IMR-90 (cell line): ENCODE results near the gene MYH7B. TPM values are rescaled to one million over a fixed set of nuclear protein-coding genes. Genes with fewer than 3 reads are reported as not detected.

Source experiments
- ATAC-seq: fragments of 200-7000 bp; cut with Tn5 transposase; 2 replicates; pipeline ENCODE4 v1.9.1; 2020; ENCODE audit warnings: low read depth, mild to moderate bottlenecking, moderate library complexity
- BruUV-seq: library from RNA; stranded (reverse); fragments of 400-500 nt; replicated peaks from 2 replicates; lab custom pipeline; 2021; lab: Mats Ljungman, UMichigan
- CTCF ChIA-PET: fragments of 300-600 bp; formaldehyde crosslinking; extraction: SDS; loops from one replicate; lab custom pipeline; 2021; ENCODE audit warnings: antibody characterized with exemption; lab: Yijun Ruan, JAX
- POLR2A ChIA-PET: fragments of 300-600 bp; sonication (Branson Sonifier 250); formaldehyde crosslinking; loops from one replicate; lab custom pipeline; 2022; ENCODE audit warnings: antibody characterized with exemption; ENCODE audit not compliant: unreplicated experiment; lab: Charles Lee
- DNase-seq: peaks from one replicate; pipeline ENCODE4 v3.0.0; 2013
- H2AFZ ChIP-seq: replicated peaks from 2 replicates; pipeline ENCODE3; 2013; ENCODE audit warnings: low read length, mild to moderate bottlenecking; ENCODE audit not compliant: poor library complexity
- H2AK5ac ChIP-seq: 2 replicates; pipeline ENCODE4 v1.6.1; 2013; ENCODE audit warnings: low read depth, low read length, inconsistent platforms
- H2AK9ac ChIP-seq: replicated peaks from 2 replicates; pipeline ENCODE3; 2013; ENCODE audit warnings: mild to moderate bottlenecking, low read depth, low read length, moderate library complexity; ENCODE audit not compliant: poor library complexity
- H2BK120ac ChIP-seq: 2 replicates; pipeline ENCODE4 v1.6.1; 2013; ENCODE audit warnings: low read depth, low read length, inconsistent platforms
- H2BK15ac ChIP-seq: 3 replicates; pipeline ENCODE4 v1.6.1; 2013; ENCODE audit warnings: low read depth, low read length, inconsistent platforms
- H2BK20ac ChIP-seq: 2 replicates; pipeline ENCODE4 v1.6.1; 2013; ENCODE audit warnings: low read depth, mild to moderate bottlenecking, inconsistent platforms, low read length, moderate library complexity
- H2BK5ac ChIP-seq: 2 replicates; pipeline ENCODE4 v1.6.1; 2013; ENCODE audit warnings: mild to moderate bottlenecking, low read depth, low read length, inconsistent platforms; ENCODE audit not compliant: poor library complexity, severe bottlenecking
- H3K14ac ChIP-seq: replicated peaks from 2 replicates; pipeline ENCODE4 v1.6.1; 2013; ENCODE audit warnings: low read depth, low read length, inconsistent platforms
- H3K18ac ChIP-seq: 2 replicates; pipeline ENCODE4 v1.6.1; 2013; ENCODE audit warnings: low read depth, low read length, control low read depth
- H3K23ac ChIP-seq: 2 replicates; pipeline ENCODE4 v1.6.1; 2013; ENCODE audit warnings: low read depth, low read length, inconsistent platforms
- H3K27ac ChIP-seq: 2 replicates; pipeline ENCODE4 v1.5.1; 2013; ENCODE audit warnings: mild to moderate bottlenecking, control low read depth, low read length; ENCODE audit not compliant: insufficient read depth
- H3K27me3 ChIP-seq: 2 replicates; pipeline ENCODE4 v1.6.1; 2013; ENCODE audit warnings: low read length; ENCODE audit not compliant: control insufficient read depth, insufficient read depth
- H3K36me3 ChIP-seq: 2 replicates; pipeline ENCODE4 v1.6.1; 2013; ENCODE audit warnings: low read length, mixed read lengths; ENCODE audit not compliant: control insufficient read depth, insufficient read depth
- H3K4ac ChIP-seq: 2 replicates; pipeline ENCODE4 v1.6.1; 2013; ENCODE audit warnings: low read depth, low read length, inconsistent platforms
- H3K4me1 ChIP-seq: 2 replicates; pipeline ENCODE4 v1.6.1; 2013; ENCODE audit warnings: low read length, mixed read lengths; ENCODE audit not compliant: control insufficient read depth, insufficient read depth
- H3K4me2 ChIP-seq: 2 replicates; pipeline ENCODE4 v1.6.1; 2013; ENCODE audit warnings: low read depth, mild to moderate bottlenecking, control low read depth, low read length, moderate library complexity
- H3K4me3 ChIP-seq: 2 replicates; pipeline ENCODE4 v1.5.1; 2013; ENCODE audit warnings: low read depth, mild to moderate bottlenecking, control low read depth, low read length, moderate library complexity; ENCODE audit not compliant: insufficient read depth
- H3K56ac ChIP-seq: 2 replicates; pipeline ENCODE4 v1.6.1; 2013; ENCODE audit warnings: low read length, inconsistent platforms; ENCODE audit not compliant: insufficient read depth; ENCODE audit errors: extremely low read depth
- H3K79me1 ChIP-seq, 2 experiments: 2 replicates each; pipeline ENCODE4 v1.6.1; 2013; ENCODE audit warnings: low read length in 2 of 2, inconsistent platforms in 1 of 2, low read depth in 1 of 2
- H3K9ac ChIP-seq: 2 replicates; pipeline ENCODE4 v1.6.1; 2013; ENCODE audit warnings: low read depth, low read length, control low read depth
- H3K9me1 ChIP-seq: 2 replicates; pipeline ENCODE4 v1.6.1; 2013; ENCODE audit warnings: low read length, inconsistent platforms; ENCODE audit not compliant: insufficient read depth
- H3K9me3 ChIP-seq: 2 replicates; pipeline ENCODE4 v1.6.1; 2013; ENCODE audit warnings: low read length; ENCODE audit not compliant: control insufficient read depth, insufficient read depth
- H4K20me1 ChIP-seq: 2 replicates; pipeline ENCODE4 v1.6.1; 2013; ENCODE audit warnings: low read length, inconsistent platforms; ENCODE audit not compliant: insufficient read depth
- H4K5ac ChIP-seq: 2 replicates; pipeline ENCODE4 v1.6.1; 2013; ENCODE audit warnings: mild to moderate bottlenecking, low read depth, low read length, control low read depth
- H4K8ac ChIP-seq, 2 experiments: 2 replicates each; pipeline ENCODE4 v1.6.1; 2013; ENCODE audit warnings: low read depth in 2 of 2, low read length in 2 of 2, control low read depth in 1 of 2, inconsistent platforms in 1 of 2
- H4K91ac ChIP-seq: 2 replicates; pipeline ENCODE4 v1.6.1; 2013; ENCODE audit warnings: low read depth, low read length, inconsistent platforms; ENCODE audit not compliant: insufficient read depth
- BHLHE40 ChIP-seq: fragments of 150-350 bp; IDR thresholded peaks from 2 replicates; pipeline ENCODE4 v1.6.1; 2016; ENCODE audit warnings: mild to moderate bottlenecking, low read depth, low read length
- CEBPB ChIP-seq: IDR thresholded peaks from 2 replicates; pipeline ENCODE4 v1.6.1; 2012; ENCODE audit warnings: low read depth, low read length, improper control_type of control experiment
- CHD1 ChIP-seq: IDR thresholded peaks from 2 replicates; pipeline ENCODE4 v1.6.1; 2012; ENCODE audit warnings: low read depth, low read length, improper control_type of control experiment
- FOS ChIP-seq: fragments of 150-350 bp; IDR thresholded peaks from 2 replicates; pipeline ENCODE4 v1.6.1; 2016; ENCODE audit warnings: low read depth, low read length
- MAFK ChIP-seq: IDR thresholded peaks from 2 replicates; pipeline ENCODE4 v1.6.1; 2012; ENCODE audit warnings: low read depth, low read length, improper control_type of control experiment
- MAZ ChIP-seq: IDR thresholded peaks from 2 replicates; pipeline ENCODE4 v1.6.1; 2012; ENCODE audit warnings: low read depth, mild to moderate bottlenecking, low read length, improper control_type of control experiment, moderate library complexity, borderline replicate concordance
- MXI1 ChIP-seq: IDR thresholded peaks from 2 replicates; pipeline ENCODE4 v1.6.1; 2012; ENCODE audit warnings: low read depth, mild to moderate bottlenecking, low read length, moderate library complexity, borderline replicate concordance
- NFE2L2 ChIP-seq: fragments of 150-350 bp; IDR thresholded peaks from 2 replicates; pipeline ENCODE4 v1.6.1; 2016; ENCODE audit warnings: low read depth, mild to moderate bottlenecking, low read length
- POLR2A ChIP-seq: IDR thresholded peaks from 2 replicates; pipeline ENCODE4 v1.6.1; 2012; ENCODE audit warnings: mild to moderate bottlenecking, low read depth, low read length
- RAD21 ChIP-seq: IDR thresholded peaks from 2 replicates; pipeline ENCODE4 v1.6.1; 2012; ENCODE audit warnings: low read length, improper control_type of control experiment
- RCOR1 ChIP-seq: IDR thresholded peaks from 2 replicates; pipeline ENCODE4 v1.6.1; 2012; ENCODE audit warnings: mild to moderate bottlenecking, low read length, improper control_type of control experiment; ENCODE audit not compliant: insufficient replicate concordance
- RFX5 ChIP-seq: IDR thresholded peaks from 2 replicates; pipeline ENCODE4 v1.8.0; 2012; ENCODE audit warnings: low read depth, mild to moderate bottlenecking, low read length, moderate library complexity
- SMC3 ChIP-seq: fragments of 150-350 bp; IDR thresholded peaks from 2 replicates; pipeline ENCODE4 v1.6.1; 2016; ENCODE audit warnings: low read depth, mild to moderate bottlenecking, antibody characterized with exemption, low read length, moderate library complexity
- WGBS, 2 experiments: methylation state at CpG; one replicate each; pipeline versions ENCODE4 v1.1.5 to v1.1.7; 2013; ENCODE audit warnings: missing lambda C conversion rate in 2 of 2; ENCODE audit not compliant: insufficient read length in 1 of 2; ENCODE audit errors: extremely low coverage in 2 of 2; 5-methylcytosine and 5-hydroxymethylcytosine counted together
- dilution Hi-C: fragments of 300-500 bp; cut with HindIII; formaldehyde crosslinking; loops from one replicate; pipeline ENCODE4 v1.14.3; 2018; ENCODE audit warnings: low sequenced_read_pairs; ENCODE audit not compliant: unreplicated experiment
- in situ Hi-C: fragments of 300-500 bp; cut with MboI; formaldehyde crosslinking; loops from 3 replicates; pipeline ENCODE4 v1.14.3; 2019; ENCODE audit warnings: low sequenced_read_pairs, inconsistent platforms, mixed read lengths
- intact Hi-C: fragments of 100-400 bp; cut with micrococcal nuclease; formaldehyde crosslinking; loops from 2 replicates; pipeline ENCODE4 v1.10.0; 2022
- polyA plus RNA-seq, 3 experiments: library from polyadenylated mRNA; depleted of rRNA; stranded (reverse); fragments of >200 nt; gene quantifications; 2 replicates each; pipeline ENCODE4 v1.2.3, GENCODE V29; 2012; ENCODE audit warnings: low replicate concordance in 1 of 3
- total RNA-seq: library from RNA; depleted of rRNA; stranded (reverse); fragments of >200 nt; gene quantifications from 2 replicates; pipeline ENCODE4 v1.2.3, GENCODE V29; 2012
- TF ChIP-seq, protein P1 (sequence below): conservative IDR thresholded peaks from 2 replicates; pipeline ENCODE4 v1.5.1; 2012; ENCODE audit warnings: mild to moderate bottlenecking, low read depth, low read length, improper control_type of control experiment
- TF ChIP-seq, protein P2 (sequence below): fragments of 150-350 bp; IDR thresholded peaks from 2 replicates; pipeline ENCODE4 v1.6.1; 2016; ENCODE audit warnings: low read depth, mild to moderate bottlenecking, low read length, moderate library complexity, borderline replicate concordance
- TF ChIP-seq, protein P3 (sequence below): fragments of 150-350 bp; IDR thresholded peaks from 2 replicates; pipeline ENCODE4 v1.6.1; 2017; ENCODE audit warnings: mild to moderate bottlenecking, antibody characterized with exemption, low read length, low read depth

Gene MYH7B
- total and polyA plus RNA-seq, 2 of the 4 experiments (the other 2 are of a cell fraction), result 0.09 TPM; not detected in 1

DNA sequence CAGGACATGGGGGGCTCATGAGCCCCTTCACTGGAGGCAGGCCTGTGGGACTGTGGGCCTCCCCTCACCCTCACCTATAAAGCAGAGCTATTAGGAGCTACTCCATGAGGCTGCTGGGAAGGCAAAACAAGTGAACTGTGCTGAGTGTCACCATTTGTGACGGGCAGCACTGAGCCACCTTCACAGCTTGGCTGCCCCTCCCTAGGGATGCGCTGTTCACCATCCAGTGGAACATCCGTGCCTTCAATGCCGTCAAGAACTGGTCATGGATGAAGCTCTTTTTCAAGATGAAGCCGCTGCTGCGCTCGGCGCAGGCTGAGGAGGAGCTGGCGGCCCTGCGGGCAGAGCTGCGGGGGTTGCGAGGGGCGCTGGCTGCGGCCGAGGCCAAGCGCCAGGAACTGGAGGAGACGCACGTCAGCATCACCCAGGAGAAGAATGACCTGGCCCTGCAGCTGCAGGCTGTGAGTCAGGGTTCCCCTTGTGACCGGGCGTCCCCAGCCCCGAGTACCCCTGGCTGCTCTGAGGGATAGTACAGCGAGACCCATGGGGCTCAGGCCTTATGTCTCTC, 38.4 kb downstream of the MYH7B start:
- dilution Hi-C loops (no loop called here), intact Hi-C loops (no loop called here), in situ Hi-C loops (no loop called here)
- Histone ChIP-seq H3K56ac (no peak overlapping the region), H2BK15ac (no peak overlapping the region), H4K20me1 (peaks cover 23% of the 10 kb centered on the region), H2AFZ (no peak overlapping the region), H2AK9ac (no peak overlapping the region), H4K91ac (no peak overlapping the region), H3K23ac (no peak overlapping the region), H3K9me1 (peaks cover 2% of the 10 kb centered on the region; the same call in 1 of the 2 replicates), H3K4ac (no peak overlapping the region), H2BK5ac (no peak overlapping the region), H3K27me3 (no peaks in the 10 kb centered on the region), H3K4me3 (no peak overlapping the region), H3K4me1 (no peaks in the 10 kb centered on the region), H2BK20ac (no peak overlapping the region), H4K5ac (no peak overlapping the region), H3K18ac (no peak overlapping the region), H3K4me2 (no peak overlapping the region), H3K79me1 (peaks cover 0 to 9% of the 10 kb centered on the region in 2 experiments; a peak in 3 of 4 replicates), H3K9me3 (no peaks in the 10 kb centered on the region), H3K14ac (no peak overlapping the region), H3K27ac (no peak overlapping the region), H4K8ac (no peak overlapping the region), H2AK5ac (no peak overlapping the region), H3K36me3 (peaks cover 50% of the 10 kb centered on the region; the same call in 1 of the 2 replicates), H2BK120ac (no peak overlapping the region), H3K9ac (no peak overlapping the region)
- DNase-seq, result no peak
- ATAC-seq, result no peak
- TF ChIP-seq MXI1 (no peak), RCOR1 (no peak), FOS (no peak), BHLHE40 (no peak), POLR2A (no peak), CHD1 (no peak), CEBPB (no peak), MAZ (no peak), RFX5 (no peak), SMC3 (no peak), MAFK (no peak), NFE2L2 (no peak), RAD21 (no peak)
- TF ChIP-seq, protein P1, sequence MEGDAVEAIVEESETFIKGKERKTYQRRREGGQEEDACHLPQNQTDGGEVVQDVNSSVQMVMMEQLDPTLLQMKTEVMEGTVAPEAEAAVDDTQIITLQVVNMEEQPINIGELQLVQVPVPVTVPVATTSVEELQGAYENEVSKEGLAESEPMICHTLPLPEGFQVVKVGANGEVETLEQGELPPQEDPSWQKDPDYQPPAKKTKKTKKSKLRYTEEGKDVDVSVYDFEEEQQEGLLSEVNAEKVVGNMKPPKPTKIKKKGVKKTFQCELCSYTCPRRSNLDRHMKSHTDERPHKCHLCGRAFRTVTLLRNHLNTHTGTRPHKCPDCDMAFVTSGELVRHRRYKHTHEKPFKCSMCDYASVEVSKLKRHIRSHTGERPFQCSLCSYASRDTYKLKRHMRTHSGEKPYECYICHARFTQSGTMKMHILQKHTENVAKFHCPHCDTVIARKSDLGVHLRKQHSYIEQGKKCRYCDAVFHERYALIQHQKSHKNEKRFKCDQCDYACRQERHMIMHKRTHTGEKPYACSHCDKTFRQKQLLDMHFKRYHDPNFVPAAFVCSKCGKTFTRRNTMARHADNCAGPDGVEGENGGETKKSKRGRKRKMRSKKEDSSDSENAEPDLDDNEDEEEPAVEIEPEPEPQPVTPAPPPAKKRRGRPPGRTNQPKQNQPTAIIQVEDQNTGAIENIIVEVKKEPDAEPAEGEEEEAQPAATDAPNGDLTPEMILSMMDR, result no peak
- TF ChIP-seq, protein P2, sequence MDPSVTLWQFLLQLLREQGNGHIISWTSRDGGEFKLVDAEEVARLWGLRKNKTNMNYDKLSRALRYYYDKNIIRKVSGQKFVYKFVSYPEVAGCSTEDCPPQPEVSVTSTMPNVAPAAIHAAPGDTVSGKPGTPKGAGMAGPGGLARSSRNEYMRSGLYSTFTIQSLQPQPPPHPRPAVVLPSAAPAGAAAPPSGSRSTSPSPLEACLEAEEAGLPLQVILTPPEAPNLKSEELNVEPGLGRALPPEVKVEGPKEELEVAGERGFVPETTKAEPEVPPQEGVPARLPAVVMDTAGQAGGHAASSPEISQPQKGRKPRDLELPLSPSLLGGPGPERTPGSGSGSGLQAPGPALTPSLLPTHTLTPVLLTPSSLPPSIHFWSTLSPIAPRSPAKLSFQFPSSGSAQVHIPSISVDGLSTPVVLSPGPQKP, result no peak
- TF ChIP-seq, protein P3, sequence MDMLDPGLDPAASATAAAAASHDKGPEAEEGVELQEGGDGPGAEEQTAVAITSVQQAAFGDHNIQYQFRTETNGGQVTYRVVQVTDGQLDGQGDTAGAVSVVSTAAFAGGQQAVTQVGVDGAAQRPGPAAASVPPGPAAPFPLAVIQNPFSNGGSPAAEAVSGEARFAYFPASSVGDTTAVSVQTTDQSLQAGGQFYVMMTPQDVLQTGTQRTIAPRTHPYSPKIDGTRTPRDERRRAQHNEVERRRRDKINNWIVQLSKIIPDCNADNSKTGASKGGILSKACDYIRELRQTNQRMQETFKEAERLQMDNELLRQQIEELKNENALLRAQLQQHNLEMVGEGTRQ, result no peak
- no TSS peak for BruUV-seq
- ChIA-PET POLR2A (no interaction called here), CTCF (no interaction called here)
- 93% methylated on average over 20 of the region's 22 CpGs; no CpG with 5 or more reads in 1 of the 2 experiments for WGBS, 2 experiments
